ENCODE data around the gene EPG5.

Gene EPG5

DNA sequence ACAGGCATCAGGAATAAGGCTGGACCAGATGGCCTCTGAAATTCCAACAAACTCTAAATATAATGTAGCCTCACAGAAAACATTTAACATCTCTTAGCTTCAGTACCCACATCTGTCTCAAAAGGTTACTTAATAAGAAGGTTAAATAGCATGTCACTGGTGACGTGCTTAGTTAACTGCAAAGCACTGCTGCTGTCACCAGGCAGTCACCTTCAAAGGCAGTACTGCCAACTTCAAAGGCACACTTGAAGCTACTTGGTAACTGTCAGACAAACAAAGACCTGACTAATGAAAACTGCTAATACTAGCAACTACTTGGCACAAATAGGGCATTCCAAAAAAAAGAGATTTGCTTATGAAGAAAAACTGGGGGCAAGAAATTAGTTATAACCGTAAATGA, 36.2 kb downstream of the EPG5 start:
- H3K9me3 ChIP-seq (ENCODE audit: low read length) = no peaks in the 10 kb centered on the region
- H3K4me2 ChIP-seq (ENCODE audit: low read length) = no peak overlapping the region
- H3K9ac ChIP-seq (ENCODE audit: low read length) = no peak overlapping the region
- no peak overlapping the region for H3K27ac ChIP-seq (ENCODE audit: low read depth, low read length, poor library complexity, severe bottlenecking)
- no peaks in the 10 kb centered on the region for H3F3A ChIP-seq (ENCODE audit: insufficient read depth, low read length)
- no peak overlapping the region for H3K4me3 ChIP-seq (ENCODE audit: low read depth, low read length, poor library complexity, severe bottlenecking)
- no peak for TF ChIP-seq EZH2 (IDR thresholded peaks at IDR 0.05; ENCODE audit: borderline replicate concordance, low read length)
- TF ChIP-seq, protein P1, sequence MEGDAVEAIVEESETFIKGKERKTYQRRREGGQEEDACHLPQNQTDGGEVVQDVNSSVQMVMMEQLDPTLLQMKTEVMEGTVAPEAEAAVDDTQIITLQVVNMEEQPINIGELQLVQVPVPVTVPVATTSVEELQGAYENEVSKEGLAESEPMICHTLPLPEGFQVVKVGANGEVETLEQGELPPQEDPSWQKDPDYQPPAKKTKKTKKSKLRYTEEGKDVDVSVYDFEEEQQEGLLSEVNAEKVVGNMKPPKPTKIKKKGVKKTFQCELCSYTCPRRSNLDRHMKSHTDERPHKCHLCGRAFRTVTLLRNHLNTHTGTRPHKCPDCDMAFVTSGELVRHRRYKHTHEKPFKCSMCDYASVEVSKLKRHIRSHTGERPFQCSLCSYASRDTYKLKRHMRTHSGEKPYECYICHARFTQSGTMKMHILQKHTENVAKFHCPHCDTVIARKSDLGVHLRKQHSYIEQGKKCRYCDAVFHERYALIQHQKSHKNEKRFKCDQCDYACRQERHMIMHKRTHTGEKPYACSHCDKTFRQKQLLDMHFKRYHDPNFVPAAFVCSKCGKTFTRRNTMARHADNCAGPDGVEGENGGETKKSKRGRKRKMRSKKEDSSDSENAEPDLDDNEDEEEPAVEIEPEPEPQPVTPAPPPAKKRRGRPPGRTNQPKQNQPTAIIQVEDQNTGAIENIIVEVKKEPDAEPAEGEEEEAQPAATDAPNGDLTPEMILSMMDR (IDR thresholded peaks at IDR 0.05; ENCODE audit: low read length) = no peak
- no peaks in the 10 kb centered on the region for H3K4me1 ChIP-seq (ENCODE audit: insufficient read depth, low read length, severe bottlenecking)
- H3K36me3 ChIP-seq (ENCODE audit: insufficient read depth, low read length) = peaks cover 44% of the 10 kb centered on the region
- no peaks in the 10 kb centered on the region for H4K20me1 ChIP-seq (ENCODE audit: insufficient read depth, low read length)
- H3K27me3 ChIP-seq (ENCODE audit: insufficient read depth, low read length) = no peaks in the 10 kb centered on the region
- no peaks in the 10 kb centered on the region for H3K79me2 ChIP-seq (ENCODE audit: insufficient read depth, low read length)
- H3K9me2 ChIP-seq (ENCODE audit: low read depth, low read length) = no peaks in the 10 kb centered on the region
- H2AFZ ChIP-seq (ENCODE audit: low read length) = no peak overlapping the region

GRCh38 chr18:45926691-45927090, 40.4 kb downstream of the EPG5 start:
- H3K27me3 ChIP-seq (ENCODE audit: insufficient read depth, low read length) = no peaks in the 10 kb centered on the region
- H3K4me2 ChIP-seq (ENCODE audit: low read length) = no peak overlapping the region
- no peaks in the 10 kb centered on the region for H3K4me1 ChIP-seq (ENCODE audit: insufficient read depth, low read length, severe bottlenecking)
- peaks cover 71% of the 10 kb centered on the region for H3K36me3 ChIP-seq (ENCODE audit: insufficient read depth, low read length)
- H3K27ac ChIP-seq (ENCODE audit: low read depth, low read length, poor library complexity, severe bottlenecking) = no peak overlapping the region
- no peak overlapping the region for H3K4me3 ChIP-seq (ENCODE audit: low read depth, low read length, poor library complexity, severe bottlenecking)
- H4K20me1 ChIP-seq (ENCODE audit: insufficient read depth, low read length) = no peaks in the 10 kb centered on the region
- H3F3A ChIP-seq (ENCODE audit: insufficient read depth, low read length) = no peaks in the 10 kb centered on the region
- H3K9ac ChIP-seq (ENCODE audit: low read length) = no peak overlapping the region
- no peaks in the 10 kb centered on the region for H3K9me3 ChIP-seq (ENCODE audit: low read length)
- H2AFZ ChIP-seq (ENCODE audit: low read length) = no peak overlapping the region
- H3K79me2 ChIP-seq (ENCODE audit: insufficient read depth, low read length) = no peaks in the 10 kb centered on the region
- no peaks in the 10 kb centered on the region for H3K9me2 ChIP-seq (ENCODE audit: low read depth, low read length)
- TF ChIP-seq, protein P1 (IDR thresholded peaks at IDR 0.05; ENCODE audit: low read length) = no peak
- TF ChIP-seq EZH2 (IDR thresholded peaks at IDR 0.05; ENCODE audit: borderline replicate concordance, low read length) = no peak

DNA sequence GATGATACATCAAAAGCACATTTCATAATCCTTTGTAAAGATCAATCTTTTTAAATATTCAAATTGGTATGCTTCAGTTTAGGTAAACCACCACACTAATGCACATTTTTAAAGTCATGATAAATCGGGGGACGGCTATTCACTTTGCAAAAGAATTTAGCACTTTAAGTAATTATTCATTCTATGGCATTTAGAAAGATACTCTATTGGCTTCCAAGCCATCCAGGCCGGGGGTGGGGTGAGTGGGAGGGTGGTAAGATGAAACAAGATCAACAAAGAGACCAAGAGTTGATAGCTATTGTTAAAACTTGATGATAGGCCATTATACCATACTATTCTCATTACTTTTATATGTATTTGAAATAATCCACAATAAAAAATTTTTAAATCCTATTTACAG, 41.0 kb downstream of the EPG5 start:
- Histone ChIP-seq H3K27me3 (ENCODE audit: insufficient read depth, low read length) (no peaks in the 10 kb centered on the region), H3K27ac (ENCODE audit: low read depth, low read length, poor library complexity, severe bottlenecking) (no peak overlapping the region), H3K79me2 (ENCODE audit: insufficient read depth, low read length) (no peaks in the 10 kb centered on the region), H3K9ac (ENCODE audit: low read length) (no peak overlapping the region), H3K9me3 (ENCODE audit: low read length) (no peaks in the 10 kb centered on the region), H2AFZ (ENCODE audit: low read length) (no peak overlapping the region), H3F3A (ENCODE audit: insufficient read depth, low read length) (no peaks in the 10 kb centered on the region), H3K9me2 (ENCODE audit: low read depth, low read length) (no peaks in the 10 kb centered on the region), H3K36me3 (ENCODE audit: insufficient read depth, low read length) (peaks cover 77% of the 10 kb centered on the region), H3K4me3 (ENCODE audit: low read depth, low read length, poor library complexity, severe bottlenecking) (no peak overlapping the region), H3K4me1 (ENCODE audit: insufficient read depth, low read length, severe bottlenecking) (peaks cover under 1% of the 10 kb centered on the region), H4K20me1 (ENCODE audit: insufficient read depth, low read length) (no peaks in the 10 kb centered on the region), H3K4me2 (ENCODE audit: low read length) (no peak overlapping the region)
- no peak for TF ChIP-seq EZH2 (IDR thresholded peaks at IDR 0.05; ENCODE audit: borderline replicate concordance, low read length)
- TF ChIP-seq, protein P1 (IDR thresholded peaks at IDR 0.05; ENCODE audit: low read length) = no peak

All from OCI-LY1 (cell line).